ENCODE results near the gene FXR1. TPM values are rescaled to one million over a fixed set of nuclear protein-coding genes. Genes with fewer than 3 reads are reported as not detected.

Gene FXR1
- total RNA-seq, 1 experiment from 2014 or later = 133 TPM

DNA sequence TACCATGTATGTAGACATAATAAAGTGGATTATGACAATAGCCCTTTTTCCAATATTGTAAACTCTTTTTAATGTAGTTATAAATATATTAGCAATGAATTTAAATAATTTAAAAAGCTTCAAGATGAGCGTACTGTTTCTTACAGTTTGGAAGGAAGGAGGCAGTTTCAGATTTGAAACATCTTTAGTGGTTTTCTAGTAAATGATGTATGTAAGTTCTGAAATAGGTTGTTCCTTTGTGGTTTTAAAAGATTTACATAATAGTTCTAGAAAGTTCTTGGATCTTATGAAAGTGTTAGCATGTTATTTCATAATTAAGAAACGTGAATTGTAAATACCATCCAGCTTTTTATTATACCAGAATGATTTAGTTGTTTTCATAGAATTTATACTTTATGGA, 61.1 kb downstream of the FXR1 start:
- TF ChIP-seq EZH2 (IDR thresholded peaks at IDR 0.05; ENCODE audit: low read length, unreplicated experiment) (no peak), CTCF (conservative IDR thresholded peaks at IDR 0.05; ENCODE audit: low read depth, low read length) (no peak), EZH2phosphoT487 (IDR thresholded peaks at IDR 0.05; ENCODE audit: borderline replicate concordance, low read length) (no peak)
- no peak overlapping the region for H3K4me3 ChIP-seq (ENCODE audit: low read length)
- no peaks in the 10 kb centered on the region for H3K27me3 ChIP-seq (ENCODE audit: low read length)
- no peaks in the 10 kb centered on the region for H3F3A ChIP-seq (ENCODE audit: low read length, unreplicated experiment)
- DNase-seq = no peak
- H3K36me3 ChIP-seq (ENCODE audit: low read depth, low read length) = peaks cover 63% of the 10 kb centered on the region
- H3K4me2 ChIP-seq (ENCODE audit: low read length) = no peak overlapping the region
- H4K20me1 ChIP-seq (ENCODE audit: low read length) = no peaks in the 10 kb centered on the region
- H3K9me2 ChIP-seq (replicated peaks; ENCODE audit: low read length) = no peaks in the 10 kb centered on the region
- H3K27ac ChIP-seq (ENCODE audit: low read length) = no peak overlapping the region
- ATAC-seq = no peak
- H3K9ac ChIP-seq (ENCODE audit: low read length) = no peak overlapping the region
- CTCF ChIA-PET = interaction anchor here (0.8 kb wide), 1 partner anchor 9 kb away, joined by 3 read pairs; no protein-coding TSS in a partner anchor
- H2AFZ ChIP-seq (ENCODE audit: low read length) = no peak overlapping the region
- intact Hi-C loops (cut with micrococcal nuclease) = no loop called here
- H3K79me2 ChIP-seq (ENCODE audit: low read length) = no peaks in the 10 kb centered on the region
- POLR2A ChIA-PET (ENCODE audit: unreplicated experiment) = no interaction called here
- no peaks in the 10 kb centered on the region for H3K9me3 ChIP-seq (ENCODE audit: low read length)
- BruUV-seq (replicated peaks) = no TSS peak
- H3K4me1 ChIP-seq (ENCODE audit: insufficient read depth, low read length) = no peaks in the 10 kb centered on the region

DNA sequence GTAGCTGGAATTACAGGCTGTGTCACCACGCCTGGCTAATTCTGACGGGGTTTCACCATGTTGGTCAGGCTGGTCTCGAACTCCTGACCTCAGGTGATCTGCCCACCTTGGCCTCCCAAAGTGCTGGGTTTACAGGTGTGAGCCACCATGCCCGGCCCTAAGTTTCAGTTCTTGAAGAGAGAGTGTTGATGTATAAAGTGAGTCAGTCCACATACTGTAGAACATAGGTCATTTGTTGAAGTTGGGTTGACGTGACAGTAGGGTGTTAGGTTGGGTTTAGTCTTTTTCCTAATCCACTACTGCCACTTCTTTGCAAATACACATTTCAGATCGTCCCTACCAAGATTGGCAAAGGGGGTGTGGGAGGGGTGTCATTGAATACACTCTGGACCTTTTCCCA, 61.8 kb downstream of the FXR1 start:
- Histone ChIP-seq H3F3A (ENCODE audit: low read length, unreplicated experiment) (no peaks in the 10 kb centered on the region), H3K9me3 (ENCODE audit: low read length) (no peaks in the 10 kb centered on the region), H4K20me1 (ENCODE audit: low read length) (no peaks in the 10 kb centered on the region), H3K27me3 (ENCODE audit: low read length) (no peaks in the 10 kb centered on the region), H3K9ac (ENCODE audit: low read length) (no peak overlapping the region), H3K79me2 (ENCODE audit: low read length) (no peaks in the 10 kb centered on the region), H3K4me3 (ENCODE audit: low read length) (no peak overlapping the region), H3K4me1 (ENCODE audit: insufficient read depth, low read length) (no peaks in the 10 kb centered on the region), H2AFZ (ENCODE audit: low read length) (no peak overlapping the region), H3K9me2 (replicated peaks; ENCODE audit: low read length) (no peaks in the 10 kb centered on the region), H3K36me3 (ENCODE audit: low read depth, low read length) (peaks cover 57% of the 10 kb centered on the region), H3K4me2 (ENCODE audit: low read length) (no peak overlapping the region), H3K27ac (ENCODE audit: low read length) (no peak overlapping the region)
- POLR2A ChIA-PET (ENCODE audit: unreplicated experiment) = no interaction called here
- BruUV-seq (replicated peaks) = no TSS peak
- intact Hi-C loops (cut with micrococcal nuclease) = no loop called here
- TF ChIP-seq CTCF (conservative IDR thresholded peaks at IDR 0.05; ENCODE audit: low read depth, low read length) = no peak
- TF ChIP-seq EZH2 (IDR thresholded peaks at IDR 0.05; ENCODE audit: low read length, unreplicated experiment) = no peak
- no peak for TF ChIP-seq EZH2phosphoT487 (IDR thresholded peaks at IDR 0.05; ENCODE audit: borderline replicate concordance, low read length)
- ATAC-seq (no peak), DNase-seq (no peak)
- CTCF ChIA-PET = no interaction called here

GRCh38 chr3:180977498-180977897, 65.0 kb downstream of the FXR1 start:
- intact Hi-C loops (cut with micrococcal nuclease) = no loop called here
- Histone ChIP-seq H3K27me3 (ENCODE audit: low read length) (no peaks in the 10 kb centered on the region), H3K36me3 (ENCODE audit: low read depth, low read length) (peaks cover 27% of the 10 kb centered on the region), H3K9me3 (ENCODE audit: low read length) (no peaks in the 10 kb centered on the region), H3K9me2 (replicated peaks; ENCODE audit: low read length) (no peaks in the 10 kb centered on the region), H3K27ac (ENCODE audit: low read length) (no peak overlapping the region), H3K9ac (ENCODE audit: low read length) (no peak overlapping the region), H2AFZ (ENCODE audit: low read length) (no peak overlapping the region), H4K20me1 (ENCODE audit: low read length) (no peaks in the 10 kb centered on the region), H3K79me2 (ENCODE audit: low read length) (no peaks in the 10 kb centered on the region), H3F3A (ENCODE audit: low read length, unreplicated experiment) (no peaks in the 10 kb centered on the region), H3K4me2 (ENCODE audit: low read length) (no peak overlapping the region), H3K4me1 (ENCODE audit: insufficient read depth, low read length) (no peaks in the 10 kb centered on the region), H3K4me3 (ENCODE audit: low read length) (no peak overlapping the region)
- BruUV-seq (replicated peaks) = no TSS peak
- ChIA-PET CTCF (no interaction called here), POLR2A (ENCODE audit: unreplicated experiment) (no interaction called here)
- no peak for ATAC-seq
- TF ChIP-seq CTCF (conservative IDR thresholded peaks at IDR 0.05; ENCODE audit: low read depth, low read length) (no peak), EZH2 (IDR thresholded peaks at IDR 0.05; ENCODE audit: low read length, unreplicated experiment) (no peak), EZH2phosphoT487 (IDR thresholded peaks at IDR 0.05; ENCODE audit: borderline replicate concordance, low read length) (no peak)
- no peak for DNase-seq

Measured in PC-3 (cell line).